ENCODE measurements around the gene PPP1R3F.
"Not testable (repeated sequence)": the region's sequence is repeated elsewhere in the genome, so short reads cannot be mapped to it uniquely, and the experiment has no call there.

PPP1R3F gene

GRCh38 chrX:49323735-49324134 is 54.1 kb downstream of the PPP1R3F start:
- not testable (repeated sequence) for DNase-seq

- not testable (repeated sequence) for DNase-seq
Measured at GRCh38 chrX:49330421-49330820, 60.8 kb downstream of the PPP1R3F start.

GRCh38 chrX:49331282-49331681 is 61.7 kb downstream of the PPP1R3F start, which contains the start of gene GAGE13:
TSS of gene GAGE13 (plus strand) at chrX:49331582. CDS start at chrX:49332738, 1,156 bp downstream.
- not testable (repeated sequence) for DNase-seq

DNA sequence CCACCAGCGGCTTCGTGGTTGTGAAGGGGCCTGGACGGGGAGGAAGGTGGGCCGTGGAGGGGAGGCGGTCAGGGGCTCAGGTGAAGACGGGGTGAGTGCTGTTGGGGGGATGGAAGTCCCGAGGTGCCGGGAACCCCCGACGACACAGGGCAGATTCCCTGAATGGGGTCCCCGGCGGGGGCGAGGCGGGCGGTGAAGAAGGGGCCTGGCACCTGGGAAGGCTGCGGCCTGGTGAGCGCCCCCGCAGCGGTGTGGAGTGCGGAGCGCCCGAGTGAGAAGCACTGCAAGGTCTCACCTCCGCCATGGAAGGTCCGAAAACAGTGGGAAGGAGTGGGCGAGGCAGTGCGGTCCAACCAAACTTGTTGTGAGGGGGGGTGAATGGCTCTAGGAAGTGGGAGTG is 62.2 kb downstream of the PPP1R3F start:
- DNase-seq, result not testable (repeated sequence)

Measured in NCI-H187 treated with DMSO at 0.1 percent for 48 hours (cell line).